GM20000 (cell line): ENCODE results near the gene CER1.
A peak's percentile ranks its signal among the peaks of the same experiment; 100 is the strongest.
"Not testable (repeated sequence)": the region's sequence is repeated elsewhere in the genome, so short reads cannot be mapped to it uniquely, and the experiment has no call there.

Experiments used
- DNase-seq: peaks from one replicate; pipeline ENCODE4 v3.0.0; 2012; ENCODE audit warnings: low spot score
- CTCF ChIP-seq: IDR thresholded peaks from 2 replicates; pipeline ENCODE4 v1.5.1; 2012; ENCODE audit warnings: mild to moderate bottlenecking, control low read depth; ENCODE audit errors: extremely low read depth, missing control alignments

CER1 gene

GRCh38 chr9:14702200-14702720 lies 20.3 kb downstream of the CER1 start:
- DNase-seq, result no peak
- no peak for TF ChIP-seq CTCF

- no peak for TF ChIP-seq CTCF
- DNase-seq, result peak; percentile 90
These were observed 29.2 kb downstream of the CER1 start, which contains the start of gene ZDHHC21 for GRCh38 chr9:14693251-14693861. TSS of gene ZDHHC21 (minus strand) at chr9:14693432. CDS start at chr9:14674340, 19,092 bp downstream.

- DNase-seq, result peak; percentile 69
These were observed 29.9 kb downstream of the CER1 start for GRCh38 chr9:14692470-14693250.

GRCh38 chr9:14690948-14691730 lies 31.4 kb downstream of the CER1 start:
- no peak for TF ChIP-seq CTCF
- DNase-seq, result no peak

More at GRCh38 chr9:14692470-14693250, 29.9 kb downstream of the CER1 start:
- no peak for TF ChIP-seq CTCF

GRCh38 chr9:14687042-14687719 lies 35.4 kb downstream of the CER1 start:
- DNase-seq, result no peak
- no peak for TF ChIP-seq CTCF

GRCh38 chr9:14686168-14686567 lies 36.4 kb downstream of the CER1 start:
- DNase-seq, result no peak
- no peak for TF ChIP-seq CTCF

- DNase-seq, result not testable (repeated sequence)
These were observed 39.9 kb downstream of the CER1 start for GRCh38 chr9:14682616-14683015.
